Smooth muscle cell (in vitro differentiated cells): ENCODE data around the gene MED12L. TPM values are rescaled to one million over a fixed set of nuclear protein-coding genes. Genes with fewer than 3 reads are reported as not detected.

Source experiments
- DNase-seq: peaks from one replicate; lab custom pipeline; 2025; ENCODE audit not compliant: unreplicated experiment; lab: John Stamatoyannopoulos, UW
- H2AFZ ChIP-seq: fragments of 200-600 bp; sonication (generic); 2 replicates; pipeline ENCODE4 v1.6.0; 2016; ENCODE audit warnings: antibody characterized with exemption, low read depth, mild to moderate bottlenecking
- H3F3A ChIP-seq: fragments of 200-600 bp; sonication (generic); 2 replicates; pipeline ENCODE4 v1.6.0; 2017; ENCODE audit warnings: antibody characterized with exemption, low read depth
- H3K27ac ChIP-seq: fragments of 200-600 bp; sonication (generic); 2 replicates; pipeline ENCODE4 v1.5.1; 2016; ENCODE audit warnings: low read depth, mild to moderate bottlenecking
- H3K27me3 ChIP-seq: fragments of 200-600 bp; sonication (generic); 2 replicates; pipeline ENCODE4 v1.6.1; 2016; ENCODE audit warnings: low read depth, mild to moderate bottlenecking
- H3K36me3 ChIP-seq: fragments of 200-600 bp; sonication (generic); 2 replicates; pipeline ENCODE4 v1.5.1; 2016; ENCODE audit warnings: low read depth
- H3K4me1 ChIP-seq: fragments of 200-600 bp; sonication (generic); 2 replicates; pipeline ENCODE4 v1.5.1; 2016; ENCODE audit warnings: low read depth
- H3K4me2 ChIP-seq: fragments of 200-600 bp; sonication (generic); 2 replicates; pipeline ENCODE4 v1.6.0; 2016; ENCODE audit warnings: mild to moderate bottlenecking
- H3K4me3 ChIP-seq: fragments of 200-600 bp; sonication (generic); 2 replicates; pipeline ENCODE4 v1.5.1; 2016; ENCODE audit warnings: mild to moderate bottlenecking
- H3K79me2 ChIP-seq: fragments of 200-600 bp; sonication (generic); 2 replicates; pipeline ENCODE4 v1.6.0; 2016; ENCODE audit warnings: low read depth, mild to moderate bottlenecking
- H3K9ac ChIP-seq: fragments of 200-600 bp; sonication (generic); 2 replicates; pipeline ENCODE4 v1.6.0; 2016; ENCODE audit warnings: low read depth
- H3K9me3 ChIP-seq: fragments of 200-600 bp; sonication (generic); replicated peaks from 2 replicates; pipeline ENCODE4 v1.5.1; 2016; ENCODE audit warnings: low read depth
- H4K20me1 ChIP-seq: fragments of 200-600 bp; sonication (generic); 2 replicates; pipeline ENCODE4 v1.6.0; 2016; ENCODE audit warnings: low read depth
- WGBS: methylation state at CpG from one replicate; pipeline ENCODE4 v1.1.7; 2016; ENCODE audit warnings: low lambda C conversion rate; 5-methylcytosine and 5-hydroxymethylcytosine counted together
- polyA plus RNA-seq: library from polyadenylated mRNA; unstranded; fragments of >200 nt; fragmentation: Nextera tagmentation; extraction: Ambion mirVana; gene quantifications from 2 replicates; pipeline ENCODE4 v1.2.1, GENCODE V29; 2016
- total RNA-seq: library from RNA; depleted of rRNA; stranded (reverse); fragments of >200 nt; gene quantifications from 2 replicates; pipeline ENCODE4 v1.2.3, GENCODE V29; 2014
- TF ChIP-seq, protein P1 (sequence below): fragments of 200-600 bp; sonication (generic); IDR thresholded peaks from 2 replicates; pipeline ENCODE4 v1.5.1; 2017; ENCODE audit warnings: borderline replicate concordance, mild to moderate bottlenecking, antibody characterized with exemption; ENCODE audit not compliant: insufficient read depth, poor library complexity, severe bottlenecking

Gene MED12L
- total and polyA plus RNA-seq, 2 experiments from 2014 or later = 0.26 to 1.5 TPM

DNA sequence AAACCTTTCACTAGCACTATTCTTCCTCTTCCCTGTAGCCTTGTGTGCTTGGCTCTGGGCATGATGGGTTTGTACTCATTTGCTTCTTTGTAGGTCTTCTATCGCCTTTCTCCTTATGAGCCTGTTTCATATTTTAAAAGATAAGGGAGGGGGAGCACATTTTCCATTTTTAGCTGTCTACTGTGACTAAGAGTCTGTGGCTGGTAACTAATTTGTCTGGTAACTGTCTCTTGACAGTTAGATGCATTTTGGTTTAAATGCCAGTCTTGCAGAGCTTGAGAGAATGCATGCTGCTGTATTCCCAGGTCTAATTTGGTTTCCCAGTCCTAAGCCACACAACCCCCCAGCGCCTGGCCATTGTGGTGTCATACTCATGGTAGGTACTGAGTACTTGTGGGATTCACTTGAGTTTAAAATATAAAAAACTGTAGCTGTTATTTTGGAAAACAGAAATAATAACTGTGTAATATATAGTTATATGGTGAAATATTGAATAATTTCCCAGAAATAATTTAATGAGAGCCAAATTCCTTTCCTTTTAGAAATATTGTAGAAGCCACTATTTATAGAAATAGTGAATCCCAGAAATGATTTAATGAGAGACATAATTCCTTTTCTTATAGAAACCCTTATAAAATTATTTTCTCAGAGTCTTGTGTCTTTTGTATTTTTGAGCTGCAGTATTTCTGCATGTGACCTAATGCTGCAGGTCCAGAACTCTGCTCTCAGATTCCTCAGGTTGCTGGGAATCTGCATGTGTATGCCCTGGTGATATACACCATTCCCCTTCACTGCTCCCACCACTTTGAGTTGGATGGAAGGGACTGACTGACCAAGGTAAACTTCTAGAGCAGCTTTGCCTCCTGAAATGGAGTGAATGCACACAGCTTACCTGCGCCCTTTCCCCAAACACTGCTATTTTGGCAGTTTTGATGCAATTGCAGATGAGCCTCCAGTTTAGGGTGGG lies 131.5 kb downstream of the MED12L start:
- Histone ChIP-seq H3K27ac (peak overlapping the region; percentile 91), H4K20me1 (no peaks in the 10 kb centered on the region), H3K9me3 (no peaks in the 10 kb centered on the region), H3K36me3 (no peaks in the 10 kb centered on the region), H2AFZ (no peak overlapping the region), H3F3A (peaks cover 23% of the 10 kb centered on the region), H3K9ac (peak overlapping the region; percentile 19), H3K4me2 (peak overlapping the region; percentile 71), H3K79me2 (no peaks in the 10 kb centered on the region), H3K4me3 (no peak overlapping the region), H3K4me1 (peaks cover 17% of the 10 kb centered on the region), H3K27me3 (no peaks in the 10 kb centered on the region)
- DNase-seq = no peak
- WGBS = 39% methylated on average over 3 of the region's 3 CpGs
- TF ChIP-seq, protein P1, sequence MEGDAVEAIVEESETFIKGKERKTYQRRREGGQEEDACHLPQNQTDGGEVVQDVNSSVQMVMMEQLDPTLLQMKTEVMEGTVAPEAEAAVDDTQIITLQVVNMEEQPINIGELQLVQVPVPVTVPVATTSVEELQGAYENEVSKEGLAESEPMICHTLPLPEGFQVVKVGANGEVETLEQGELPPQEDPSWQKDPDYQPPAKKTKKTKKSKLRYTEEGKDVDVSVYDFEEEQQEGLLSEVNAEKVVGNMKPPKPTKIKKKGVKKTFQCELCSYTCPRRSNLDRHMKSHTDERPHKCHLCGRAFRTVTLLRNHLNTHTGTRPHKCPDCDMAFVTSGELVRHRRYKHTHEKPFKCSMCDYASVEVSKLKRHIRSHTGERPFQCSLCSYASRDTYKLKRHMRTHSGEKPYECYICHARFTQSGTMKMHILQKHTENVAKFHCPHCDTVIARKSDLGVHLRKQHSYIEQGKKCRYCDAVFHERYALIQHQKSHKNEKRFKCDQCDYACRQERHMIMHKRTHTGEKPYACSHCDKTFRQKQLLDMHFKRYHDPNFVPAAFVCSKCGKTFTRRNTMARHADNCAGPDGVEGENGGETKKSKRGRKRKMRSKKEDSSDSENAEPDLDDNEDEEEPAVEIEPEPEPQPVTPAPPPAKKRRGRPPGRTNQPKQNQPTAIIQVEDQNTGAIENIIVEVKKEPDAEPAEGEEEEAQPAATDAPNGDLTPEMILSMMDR = no peak

DNA sequence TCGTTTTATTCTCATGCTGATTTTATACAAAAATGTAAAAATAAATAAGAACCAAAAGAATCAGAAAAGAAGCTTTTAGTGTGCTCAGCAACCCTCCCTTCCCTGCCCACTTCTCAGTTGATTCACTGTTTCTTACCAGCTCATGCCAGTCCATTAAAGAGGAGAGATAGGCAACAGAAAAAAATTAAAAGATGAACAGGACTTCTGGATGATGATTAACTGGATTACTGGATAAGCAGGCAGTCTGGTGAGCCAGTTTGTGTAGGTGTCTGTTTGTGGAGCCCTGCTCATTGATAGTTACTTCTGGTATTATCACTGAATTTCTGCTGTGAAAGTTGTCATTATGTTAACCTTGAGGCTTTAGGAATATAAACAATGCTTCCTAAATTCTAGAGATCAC lies 132.7 kb downstream of the MED12L start:
- H3K27ac ChIP-seq = peak overlapping the region; percentile 91
- H4K20me1 ChIP-seq = no peaks in the 10 kb centered on the region
- H3K4me1 ChIP-seq = peaks cover 14% of the 10 kb centered on the region
- no peaks in the 10 kb centered on the region for H3K36me3 ChIP-seq
- no peak for DNase-seq
- peaks cover 23% of the 10 kb centered on the region for H3F3A ChIP-seq
- H3K79me2 ChIP-seq = no peaks in the 10 kb centered on the region
- WGBS = 70% methylated on average over 1 of the region's 1 CpG
- H2AFZ ChIP-seq = no peak overlapping the region
- TF ChIP-seq, protein P1 = no peak
- no peaks in the 10 kb centered on the region for H3K9me3 ChIP-seq
- H3K9ac ChIP-seq = no peak overlapping the region
- H3K4me3 ChIP-seq = no peak overlapping the region
- peak overlapping the region; percentile 71 for H3K4me2 ChIP-seq
- no peaks in the 10 kb centered on the region for H3K27me3 ChIP-seq

DNA sequence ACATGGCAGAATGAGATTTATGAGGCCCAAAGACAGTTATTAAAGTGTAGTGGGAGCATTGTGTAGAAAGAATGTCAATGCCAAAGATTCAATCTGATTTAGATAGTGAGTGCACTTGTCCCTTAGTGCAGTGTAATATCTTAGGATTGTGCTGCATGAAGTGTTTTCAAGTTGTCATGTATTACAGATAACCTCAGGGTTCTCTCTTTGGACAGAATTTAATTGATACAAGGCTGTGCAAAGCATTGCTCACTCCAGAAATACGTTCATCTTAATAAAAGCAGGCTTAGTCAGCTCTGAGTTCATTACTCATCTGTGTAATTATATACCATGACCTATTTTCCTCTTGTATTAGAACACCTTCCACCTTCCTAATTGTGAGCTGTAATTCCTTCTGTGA lies 133.6 kb downstream of the MED12L start:
- H3K36me3 ChIP-seq = no peaks in the 10 kb centered on the region
- TF ChIP-seq, protein P1 = no peak
- no peak overlapping the region for H2AFZ ChIP-seq
- peak overlapping the region; percentile 91 for H3K27ac ChIP-seq
- H3K4me3 ChIP-seq = no peak overlapping the region
- no peaks in the 10 kb centered on the region for H3K9me3 ChIP-seq
- H4K20me1 ChIP-seq = no peaks in the 10 kb centered on the region
- H3K9ac ChIP-seq = peak overlapping the region; percentile 24
- H3K79me2 ChIP-seq = no peaks in the 10 kb centered on the region
- H3K4me2 ChIP-seq = peak overlapping the region; percentile 67
- H3K4me1 ChIP-seq = peaks cover 14% of the 10 kb centered on the region
- no peaks in the 10 kb centered on the region for H3K27me3 ChIP-seq
- H3F3A ChIP-seq = peaks cover 23% of the 10 kb centered on the region
- 0% methylated on average over 1 of the region's 1 CpG for WGBS
- no peak for DNase-seq
